CD1c-positive myeloid dendritic cell (primary cell): ENCODE data around the gene BTG4.
A peak's percentile ranks its signal among the peaks of the same experiment; 100 is the strongest.

Experiments
- DNase-seq: peaks from one replicate; pipeline ENCODE4 v3.0.0-alpha.2; 2016; ENCODE audit errors: extremely low spot score

The BTG4 gene

GRCh38 chr11:111455291-111456085 lies 56.7 kb downstream of the BTG4 start:
- DNase-seq, result no peak

GRCh38 chr11:111454561-111455192 lies 57.5 kb downstream of the BTG4 start:
- peak; percentile 42 for DNase-seq

- no peak for DNase-seq
Observed at GRCh38 chr11:111452817-111453552, 59.2 kb downstream of the BTG4 start.

GRCh38 chr11:111452146-111452545 lies 60.0 kb downstream of the BTG4 start:
- no peak for DNase-seq

- no peak for DNase-seq
Observed at GRCh38 chr11:111450480-111451320, 61.5 kb downstream of the BTG4 start.

- no peak for DNase-seq
Observed at GRCh38 chr11:111449696-111450479, 62.3 kb downstream of the BTG4 start.

- no peak for DNase-seq
Observed at GRCh38 chr11:111448831-111449557, 63.2 kb downstream of the BTG4 start.

- no peak for DNase-seq
Observed at GRCh38 chr11:111448414-111448813, 63.8 kb downstream of the BTG4 start.

- DNase-seq, result no peak
Observed at GRCh38 chr11:111447931-111448330, 64.3 kb downstream of the BTG4 start.

- DNase-seq, result no peak
Observed at GRCh38 chr11:111447112-111447471, 65.1 kb downstream of the BTG4 start.

- DNase-seq, result peak; percentile 92
Observed at GRCh38 chr11:111446404-111447111, 65.6 kb downstream of the BTG4 start.

- DNase-seq, result no peak
Observed at GRCh38 chr11:111445586-111445985, 66.6 kb downstream of the BTG4 start.
